Measurements from ENCODE around the gene ANKRD11.

Gene ANKRD11

DNA sequence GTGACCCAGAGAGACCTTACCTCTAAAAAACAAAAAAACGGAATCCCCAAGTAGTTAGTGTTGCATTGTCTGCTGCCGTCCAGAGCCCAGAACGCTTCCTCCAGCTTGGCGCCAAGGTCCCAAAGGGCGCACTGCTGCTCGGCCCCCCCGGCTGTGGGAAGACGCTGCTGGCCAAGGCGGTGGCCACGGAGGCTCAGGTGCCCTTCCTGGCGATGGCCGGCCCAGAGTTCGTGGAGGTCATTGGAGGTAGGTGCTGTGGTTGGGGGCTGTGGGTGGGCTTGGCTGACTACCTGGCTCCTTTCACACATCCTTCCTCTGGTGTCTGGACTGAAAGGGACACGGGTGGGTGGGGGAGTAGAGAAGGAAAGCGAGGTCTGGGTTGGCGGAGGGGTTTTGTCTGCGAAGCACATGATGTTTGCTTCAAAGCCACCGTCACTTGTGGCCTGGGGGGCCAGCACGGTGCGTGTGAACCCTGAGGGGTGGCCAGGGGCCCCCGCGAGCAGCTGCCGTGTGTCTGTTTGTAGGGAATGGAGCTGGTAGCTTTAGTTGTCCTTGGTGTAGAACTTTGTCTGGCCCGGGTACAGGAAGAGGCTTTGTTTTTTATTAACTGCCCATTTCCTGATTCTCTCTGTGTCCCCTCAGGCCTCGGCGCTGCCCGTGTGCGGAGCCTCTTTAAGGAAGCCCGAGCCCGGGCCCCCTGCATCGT, 41.6 kb upstream of the ANKRD11 start:
- TF ChIP-seq, protein P1, sequence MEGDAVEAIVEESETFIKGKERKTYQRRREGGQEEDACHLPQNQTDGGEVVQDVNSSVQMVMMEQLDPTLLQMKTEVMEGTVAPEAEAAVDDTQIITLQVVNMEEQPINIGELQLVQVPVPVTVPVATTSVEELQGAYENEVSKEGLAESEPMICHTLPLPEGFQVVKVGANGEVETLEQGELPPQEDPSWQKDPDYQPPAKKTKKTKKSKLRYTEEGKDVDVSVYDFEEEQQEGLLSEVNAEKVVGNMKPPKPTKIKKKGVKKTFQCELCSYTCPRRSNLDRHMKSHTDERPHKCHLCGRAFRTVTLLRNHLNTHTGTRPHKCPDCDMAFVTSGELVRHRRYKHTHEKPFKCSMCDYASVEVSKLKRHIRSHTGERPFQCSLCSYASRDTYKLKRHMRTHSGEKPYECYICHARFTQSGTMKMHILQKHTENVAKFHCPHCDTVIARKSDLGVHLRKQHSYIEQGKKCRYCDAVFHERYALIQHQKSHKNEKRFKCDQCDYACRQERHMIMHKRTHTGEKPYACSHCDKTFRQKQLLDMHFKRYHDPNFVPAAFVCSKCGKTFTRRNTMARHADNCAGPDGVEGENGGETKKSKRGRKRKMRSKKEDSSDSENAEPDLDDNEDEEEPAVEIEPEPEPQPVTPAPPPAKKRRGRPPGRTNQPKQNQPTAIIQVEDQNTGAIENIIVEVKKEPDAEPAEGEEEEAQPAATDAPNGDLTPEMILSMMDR (IDR thresholded peaks at IDR 0.05; ENCODE audit: borderline replicate concordance, insufficient read depth, low read depth, low read length): no peak
- H3K4me3 ChIP-seq (ENCODE audit: low read depth, low read length): no peak overlapping the region

DNA sequence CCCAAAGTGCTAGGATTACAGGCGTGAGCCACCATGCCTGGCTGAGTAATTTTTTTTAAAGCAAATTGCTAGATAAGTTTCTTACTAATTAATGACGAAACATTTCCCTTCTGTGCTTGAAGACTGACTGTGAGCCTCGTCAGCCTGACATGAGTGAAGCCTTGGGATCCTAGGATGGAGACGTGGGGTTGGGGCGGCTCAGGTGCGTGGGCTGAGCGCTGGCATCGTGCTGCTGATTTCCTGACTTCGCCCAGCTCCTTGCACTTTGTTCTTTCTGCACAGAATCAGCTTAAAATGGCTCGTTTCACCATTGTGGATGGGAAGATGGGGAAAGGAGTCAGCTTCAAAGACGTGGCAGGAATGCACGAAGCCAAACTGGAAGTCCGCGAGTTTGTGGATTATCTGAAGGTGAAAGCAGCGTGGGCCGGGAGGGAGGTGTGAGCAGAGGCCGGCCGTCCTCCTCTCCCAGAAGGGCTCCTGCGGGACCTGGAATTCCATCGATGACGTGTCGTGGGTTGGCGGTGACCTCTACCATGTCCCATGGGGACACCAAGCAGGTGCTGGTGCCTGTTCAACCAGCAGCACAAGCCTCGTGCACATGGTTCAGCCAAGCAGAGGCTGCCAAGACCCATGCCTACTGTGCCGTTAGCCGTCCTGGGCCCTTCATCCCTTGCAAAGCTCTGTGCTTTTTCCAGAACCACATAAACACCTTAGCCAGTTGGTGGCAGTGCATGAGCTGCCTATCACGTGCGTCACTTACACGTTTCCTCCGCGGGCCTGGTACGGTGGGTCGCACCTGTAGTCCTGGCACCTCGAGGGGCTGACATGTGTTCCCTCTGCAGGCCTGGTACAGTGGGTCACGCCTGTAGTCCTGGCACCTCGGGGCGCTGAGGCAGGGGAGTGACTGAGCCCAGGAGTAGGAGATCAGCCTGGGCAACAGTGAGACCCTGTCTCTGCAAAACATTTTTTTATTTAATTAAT, 40.3 kb upstream of the ANKRD11 start:
- TF ChIP-seq, protein P1 (IDR thresholded peaks at IDR 0.05; ENCODE audit: borderline replicate concordance, insufficient read depth, low read depth, low read length): no peak

DNA sequence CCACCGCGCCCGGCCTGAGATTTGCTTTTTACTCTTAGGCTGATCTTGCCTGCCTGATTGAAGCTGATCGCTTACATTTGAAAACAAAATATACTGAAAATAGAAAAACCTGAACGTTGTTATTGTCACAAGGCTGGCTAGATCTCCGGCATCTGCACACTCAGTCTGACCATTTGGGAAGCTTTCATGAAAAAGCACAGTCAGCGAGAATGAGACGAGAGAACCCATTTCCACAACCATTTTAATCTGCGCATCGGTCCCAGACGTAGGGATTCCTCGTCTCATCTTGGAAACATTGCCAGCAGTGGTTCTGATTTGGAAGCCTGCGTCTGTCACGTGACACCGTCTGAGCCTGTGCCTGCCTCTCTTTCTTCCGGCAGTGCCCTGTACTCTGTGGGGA, 38.7 kb upstream of the ANKRD11 start:
- H3K4me3 ChIP-seq (ENCODE audit: low read depth, low read length): no peak overlapping the region
- TF ChIP-seq, protein P1 (IDR thresholded peaks at IDR 0.05; ENCODE audit: borderline replicate concordance, insufficient read depth, low read depth, low read length): no peak

More for the DNA sequence above, 40.3 kb upstream of the ANKRD11 start:
- H3K4me3 ChIP-seq (ENCODE audit: low read depth, low read length): no peak overlapping the region

DNA sequence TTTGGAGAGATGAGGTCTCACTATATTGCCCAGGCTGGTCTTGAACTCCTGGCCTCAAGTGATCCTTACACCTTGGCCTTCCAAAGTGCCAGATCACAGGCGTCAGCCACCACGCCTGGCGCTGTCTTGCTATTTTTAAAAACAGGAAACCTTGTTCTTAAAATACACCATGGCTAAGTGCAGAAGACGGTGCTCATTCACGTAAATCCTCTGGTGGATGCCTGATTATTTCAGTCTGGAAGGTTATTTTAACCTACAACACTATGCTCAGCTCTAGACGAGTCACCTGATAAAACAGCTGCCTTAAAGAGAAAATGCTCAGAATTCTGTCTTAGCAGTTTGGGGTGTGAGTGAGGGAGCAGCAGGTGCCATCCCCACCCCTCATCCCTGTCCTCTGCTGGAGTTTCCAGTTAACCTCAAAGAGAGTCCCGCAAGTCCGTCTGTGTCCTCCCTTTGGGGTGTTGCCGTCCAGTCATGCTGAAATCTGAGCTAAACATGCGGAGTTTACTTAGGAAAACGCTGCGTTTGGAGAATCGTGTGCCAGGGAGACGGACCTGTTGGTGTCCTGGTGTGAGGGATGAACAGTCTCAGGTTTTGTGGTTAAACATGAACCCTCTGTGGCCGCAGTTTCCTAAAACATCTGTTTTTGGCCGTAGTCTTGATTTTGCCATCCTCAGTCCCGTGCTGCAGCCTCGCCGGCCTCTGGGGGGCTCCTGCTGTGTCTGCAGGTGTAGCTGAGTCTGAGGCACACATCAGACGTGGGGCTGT, 35.0 kb upstream of the ANKRD11 start:
- H3K4me3 ChIP-seq (ENCODE audit: low read depth, low read length): no peak overlapping the region
- TF ChIP-seq, protein P1 (IDR thresholded peaks at IDR 0.05; ENCODE audit: borderline replicate concordance, insufficient read depth, low read depth, low read length): peak; percentile 18; the same call in 1 of the 2 replicates

DNA sequence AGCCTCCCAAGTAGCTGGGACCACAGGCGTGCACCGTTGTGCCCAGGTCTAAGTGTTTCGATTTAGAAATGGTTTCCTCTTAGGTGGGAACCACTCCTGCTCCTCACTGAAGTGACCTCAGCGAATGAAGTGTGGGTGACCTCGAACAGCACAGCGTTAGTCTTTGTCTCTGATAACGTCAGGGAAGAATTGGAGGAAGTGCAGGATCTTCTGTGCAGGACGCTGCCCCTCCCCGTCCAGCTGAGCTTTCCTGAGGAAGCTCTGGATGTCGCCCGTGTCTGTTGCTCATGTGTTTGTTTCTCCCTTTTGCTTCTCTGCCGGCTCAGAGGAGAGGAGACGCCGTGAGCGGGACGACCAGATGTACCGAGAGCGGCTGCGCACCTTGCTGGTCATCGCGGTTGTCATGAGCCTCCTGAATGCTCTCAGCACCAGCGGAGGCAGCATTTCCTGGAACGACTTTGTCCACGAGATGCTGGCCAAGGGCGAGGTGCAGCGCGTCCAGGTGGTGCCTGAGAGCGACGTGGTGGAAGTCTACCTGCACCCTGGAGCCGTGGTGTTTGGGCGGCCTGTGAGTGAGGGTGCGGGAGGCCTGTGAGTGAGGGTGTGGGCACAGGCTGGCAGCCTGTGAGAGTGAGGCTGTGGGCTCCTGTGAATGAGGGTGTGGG, 33.5 kb upstream of the ANKRD11 start:
- TF ChIP-seq, protein P1 (IDR thresholded peaks at IDR 0.05; ENCODE audit: borderline replicate concordance, insufficient read depth, low read depth, low read length): no peak
- H3K4me3 ChIP-seq (ENCODE audit: low read depth, low read length): no peak overlapping the region

DNA sequence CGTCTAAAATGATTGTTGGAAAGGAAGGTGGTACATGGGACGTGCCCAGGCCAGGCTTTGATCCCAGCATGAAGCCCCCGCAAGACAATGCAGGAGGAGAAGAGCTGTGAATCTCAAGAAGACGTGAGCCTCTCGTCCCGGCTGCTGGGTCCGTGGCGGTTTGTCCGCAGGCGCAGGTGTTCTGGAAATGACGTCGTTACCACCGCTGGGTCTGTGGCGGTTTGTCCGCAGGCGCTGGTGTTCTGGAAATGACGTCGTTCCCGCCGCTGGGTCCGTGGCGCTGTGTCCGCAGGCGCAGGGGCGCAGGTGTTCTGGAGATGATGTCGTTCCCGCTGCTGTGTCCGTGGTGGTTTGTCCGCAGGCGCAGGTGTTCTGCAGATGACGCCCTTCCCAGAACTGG, 31.9 kb upstream of the ANKRD11 start:
- TF ChIP-seq, protein P1 (IDR thresholded peaks at IDR 0.05; ENCODE audit: borderline replicate concordance, insufficient read depth, low read depth, low read length): no peak
- no peak overlapping the region for H3K4me3 ChIP-seq (ENCODE audit: low read depth, low read length)
